ENCODE results near the gene PNCK.

The PNCK gene

GRCh38 chrX:153636716-153637115 lies 36.9 kb downstream of the PNCK start:
- no peak for DNase-seq (ENCODE audit: low read depth, low spot score)
- no peak overlapping the region for H3K4me3 ChIP-seq (ENCODE audit: low read length)

- H3K4me3 ChIP-seq (ENCODE audit: low read length) = no peak overlapping the region
- DNase-seq (ENCODE audit: low read depth, low spot score) = peak; percentile 18
Measured at GRCh38 chrX:153635788-153636668, 37.6 kb downstream of the PNCK start.

- no peak for DNase-seq (ENCODE audit: low read depth, low spot score)
- no peak overlapping the region for H3K4me3 ChIP-seq (ENCODE audit: low read length)
Measured at GRCh38 chrX:153635388-153635787, 38.2 kb downstream of the PNCK start.

- no peak overlapping the region for H3K4me3 ChIP-seq (ENCODE audit: low read length)
- DNase-seq (ENCODE audit: low read depth, low spot score) = no peak
Measured at GRCh38 chrX:153634832-153635231, 38.8 kb downstream of the PNCK start.

GRCh38 chrX:153634236-153634635 lies 39.4 kb downstream of the PNCK start:
- no peak for DNase-seq (ENCODE audit: low read depth, low spot score)
- H3K4me3 ChIP-seq (ENCODE audit: low read length) = no peak overlapping the region

GRCh38 chrX:153633607-153634180 lies 39.9 kb downstream of the PNCK start:
- DNase-seq (ENCODE audit: low read depth, low spot score) = no peak
- no peak overlapping the region for H3K4me3 ChIP-seq (ENCODE audit: low read length)

- no peak for DNase-seq (ENCODE audit: low read depth, low spot score)
- no peak overlapping the region for H3K4me3 ChIP-seq (ENCODE audit: low read length)
Measured at GRCh38 chrX:153633048-153633447, 40.6 kb downstream of the PNCK start.

- no peak overlapping the region for H3K4me3 ChIP-seq (ENCODE audit: low read length)
- no peak for DNase-seq (ENCODE audit: low read depth, low spot score)
Measured at GRCh38 chrX:153632595-153632946, 41.0 kb downstream of the PNCK start.

- no peak overlapping the region for H3K4me3 ChIP-seq (ENCODE audit: low read length)
- no peak for DNase-seq (ENCODE audit: low read depth, low spot score)
Measured at GRCh38 chrX:153631907-153632594, 41.6 kb downstream of the PNCK start.

GRCh38 chrX:153631346-153631745 lies 42.3 kb downstream of the PNCK start:
- no peak overlapping the region for H3K4me3 ChIP-seq (ENCODE audit: low read length)
- DNase-seq (ENCODE audit: low read depth, low spot score) = no peak

- no peak for DNase-seq (ENCODE audit: low read depth, low spot score)
- no peak overlapping the region for H3K4me3 ChIP-seq (ENCODE audit: low read length)
Measured at GRCh38 chrX:153628665-153629064, 44.9 kb downstream of the PNCK start.

- DNase-seq (ENCODE audit: low read depth, low spot score) = no peak
- no peak overlapping the region for H3K4me3 ChIP-seq (ENCODE audit: low read length)
Measured at GRCh38 chrX:153628129-153628528, 45.5 kb downstream of the PNCK start.

- DNase-seq (ENCODE audit: low read depth, low spot score) = no peak
Measured at GRCh38 chrX:153627675-153628111, 45.9 kb downstream of the PNCK start.

GRCh38 chrX:153626863-153627674 lies 46.5 kb downstream of the PNCK start:
- no peak overlapping the region for H3K4me3 ChIP-seq (ENCODE audit: low read length)
- DNase-seq (ENCODE audit: low read depth, low spot score) = no peak

More at GRCh38 chrX:153627675-153628111, 45.9 kb downstream of the PNCK start:
- no peak overlapping the region for H3K4me3 ChIP-seq (ENCODE audit: low read length)

GRCh38 chrX:153626025-153626633 lies 47.5 kb downstream of the PNCK start:
- no peak overlapping the region for H3K4me3 ChIP-seq (ENCODE audit: low read length)
- DNase-seq (ENCODE audit: low read depth, low spot score) = no peak

GRCh38 chrX:153625271-153626024 lies 48.2 kb downstream of the PNCK start:
- DNase-seq (ENCODE audit: low read depth, low spot score) = no peak
- no peak overlapping the region for H3K4me3 ChIP-seq (ENCODE audit: low read length)

GRCh38 chrX:153624196-153625091 lies 49.2 kb downstream of the PNCK start:
- no peak overlapping the region for H3K4me3 ChIP-seq (ENCODE audit: low read length)
- no peak for DNase-seq (ENCODE audit: low read depth, low spot score)

Measured in Jurkat, Clone E6-1 (cell line).